SU-DHL-6 (cell line): ENCODE results near the gene AKR1D1.

Source experiments
- H2AFZ ChIP-seq: fragments of 200-600 bp; sonication (generic); 2 replicates; pipeline ENCODE4 v1.6.1; 2014; ENCODE audit warnings: low read depth, mild to moderate bottlenecking, moderate library complexity, mixed read lengths, antibody characterized with exemption, low read length; ENCODE audit not compliant: severe bottlenecking
- H3F3A ChIP-seq: fragments of 200-600 bp; shearing (Covaris generic); 2 replicates; pipeline ENCODE4 v1.6.0; 2016; ENCODE audit warnings: antibody characterized with exemption, mild to moderate bottlenecking; ENCODE audit not compliant: insufficient read depth
- H3K27ac ChIP-seq: fragments of 200-600 bp; sonication (generic); 2 replicates; pipeline ENCODE4 v1.5.1; 2016; ENCODE audit warnings: low read depth, mild to moderate bottlenecking, low read length, moderate library complexity, mixed read lengths
- H3K27me3 ChIP-seq: fragments of 200-600 bp; sonication (generic), shearing (Covaris generic); 2 replicates; pipeline ENCODE4 v1.6.0; 2014; ENCODE audit warnings: mild to moderate bottlenecking, low read length
- H3K36me3 ChIP-seq: fragments of 200-600 bp; sonication (generic); 2 replicates; pipeline ENCODE4 v1.6.1; 2014; ENCODE audit warnings: mild to moderate bottlenecking, low read length, mixed read lengths
- H3K4me2 ChIP-seq: fragments of 300-600, 200-600 bp; shearing (Covaris generic), sonication (generic); 2 replicates; pipeline ENCODE4 v1.6.0; 2014; ENCODE audit warnings: low read length, low read depth, mild to moderate bottlenecking; ENCODE audit not compliant: poor library complexity, severe bottlenecking
- H3K4me3 ChIP-seq: fragments of 200-600 bp; sonication (generic); 2 replicates; pipeline ENCODE4 v1.5.1; 2014; ENCODE audit warnings: antibody characterized with exemption, low read length, mild to moderate bottlenecking, mixed read lengths; ENCODE audit not compliant: insufficient read depth, poor library complexity, severe bottlenecking
- H3K79me2 ChIP-seq: fragments of 200-600 bp; sonication (generic); 2 replicates; pipeline ENCODE4 v1.6.1; 2014; ENCODE audit warnings: mild to moderate bottlenecking, low read length, moderate library complexity; ENCODE audit not compliant: insufficient read depth
- H3K9ac ChIP-seq: fragments of 200-600 bp; sonication (generic); 2 replicates; pipeline ENCODE4 v1.7.0; 2014; ENCODE audit warnings: mild to moderate bottlenecking, low read length
- H3K9me2 ChIP-seq: fragments of 200-600 bp; sonication (generic); replicated peaks from 2 replicates; pipeline ENCODE4 v1.6.1; 2014; ENCODE audit warnings: low read length; ENCODE audit not compliant: insufficient read depth
- H3K9me3 ChIP-seq: fragments of 200-600 bp; sonication (generic); 2 replicates; pipeline ENCODE4 v1.6.1; 2014; ENCODE audit warnings: low read length, mixed read lengths; ENCODE audit not compliant: insufficient read depth
- H4K20me1 ChIP-seq: fragments of 200-600 bp; sonication (generic); 2 replicates; pipeline ENCODE4 v1.6.1; 2014; ENCODE audit warnings: low read depth, mild to moderate bottlenecking, antibody characterized with exemption, low read length, moderate library complexity, mixed read lengths
- EZH2phosphoT487 ChIP-seq: fragments of 200-600 bp; sonication (generic), shearing (Covaris generic); conservative IDR thresholded peaks from 2 replicates; pipeline ENCODE4 v1.6.1; 2018; ENCODE audit warnings: mild to moderate bottlenecking, antibody characterized with exemption, low read length, moderate library complexity, mixed read lengths
- TF ChIP-seq, protein P1 (sequence below): fragments of 200-600 bp; sonication (generic); IDR thresholded peaks from one replicate; pipeline ENCODE4 v1.5.1; 2017; ENCODE audit warnings: antibody characterized with exemption, mild to moderate bottlenecking, low read length, moderate library complexity; ENCODE audit not compliant: insufficient read depth, poor library complexity, severe bottlenecking

AKR1D1 gene

DNA sequence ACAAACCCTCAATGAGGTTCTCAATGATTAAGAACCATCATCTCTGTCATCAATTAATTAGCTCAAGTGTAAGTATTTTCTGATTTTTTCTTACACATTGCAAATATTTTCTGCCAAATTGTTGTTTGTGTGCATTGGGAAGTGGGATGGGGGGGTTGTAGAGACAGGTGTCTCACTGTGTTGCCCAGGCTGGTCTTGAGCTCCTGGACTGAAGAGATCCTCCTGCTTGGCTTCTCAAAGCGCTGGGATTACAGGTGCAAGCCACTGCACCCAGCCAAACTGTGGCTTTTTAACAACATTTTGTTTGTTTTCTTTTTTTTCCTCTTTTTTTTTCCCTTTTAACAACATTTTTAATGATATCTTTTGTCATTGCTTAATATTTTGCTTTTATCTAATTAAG is 87.5 kb downstream of the AKR1D1 start:
- H3F3A ChIP-seq = no peaks in the 10 kb centered on the region
- no peak overlapping the region for H3K4me2 ChIP-seq
- H3K9me2 ChIP-seq = no peaks in the 10 kb centered on the region
- H3K36me3 ChIP-seq = no peaks in the 10 kb centered on the region
- H3K27ac ChIP-seq = no peak overlapping the region
- no peaks in the 10 kb centered on the region for H3K27me3 ChIP-seq
- H2AFZ ChIP-seq = no peak overlapping the region
- no peak for TF ChIP-seq EZH2phosphoT487
- TF ChIP-seq, protein P1, sequence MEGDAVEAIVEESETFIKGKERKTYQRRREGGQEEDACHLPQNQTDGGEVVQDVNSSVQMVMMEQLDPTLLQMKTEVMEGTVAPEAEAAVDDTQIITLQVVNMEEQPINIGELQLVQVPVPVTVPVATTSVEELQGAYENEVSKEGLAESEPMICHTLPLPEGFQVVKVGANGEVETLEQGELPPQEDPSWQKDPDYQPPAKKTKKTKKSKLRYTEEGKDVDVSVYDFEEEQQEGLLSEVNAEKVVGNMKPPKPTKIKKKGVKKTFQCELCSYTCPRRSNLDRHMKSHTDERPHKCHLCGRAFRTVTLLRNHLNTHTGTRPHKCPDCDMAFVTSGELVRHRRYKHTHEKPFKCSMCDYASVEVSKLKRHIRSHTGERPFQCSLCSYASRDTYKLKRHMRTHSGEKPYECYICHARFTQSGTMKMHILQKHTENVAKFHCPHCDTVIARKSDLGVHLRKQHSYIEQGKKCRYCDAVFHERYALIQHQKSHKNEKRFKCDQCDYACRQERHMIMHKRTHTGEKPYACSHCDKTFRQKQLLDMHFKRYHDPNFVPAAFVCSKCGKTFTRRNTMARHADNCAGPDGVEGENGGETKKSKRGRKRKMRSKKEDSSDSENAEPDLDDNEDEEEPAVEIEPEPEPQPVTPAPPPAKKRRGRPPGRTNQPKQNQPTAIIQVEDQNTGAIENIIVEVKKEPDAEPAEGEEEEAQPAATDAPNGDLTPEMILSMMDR = no peak
- H4K20me1 ChIP-seq = no peaks in the 10 kb centered on the region
- no peaks in the 10 kb centered on the region for H3K79me2 ChIP-seq
- no peak overlapping the region for H3K4me3 ChIP-seq
- no peak overlapping the region for H3K9ac ChIP-seq
- 0 out of 2 replicates have a peak, but pooled peaks cover 6% of the 10 kb centered on the region for H3K9me3 ChIP-seq

- Histone ChIP-seq H4K20me1 (no peaks in the 10 kb centered on the region), H3K9me2 (no peaks in the 10 kb centered on the region), H3K36me3 (no peaks in the 10 kb centered on the region), H3K4me3 (no peak overlapping the region), H2AFZ (no peak overlapping the region), H3K9ac (no peak overlapping the region), H3K79me2 (no peaks in the 10 kb centered on the region), H3F3A (no peaks in the 10 kb centered on the region), H3K27me3 (no peaks in the 10 kb centered on the region), H3K9me3 (0 out of 2 replicates have a peak, but pooled peaks cover 6% of the 10 kb centered on the region), H3K4me2 (no peak overlapping the region), H3K27ac (no peak overlapping the region)
- TF ChIP-seq, protein P1 = no peak
- TF ChIP-seq EZH2phosphoT487 = no peak
Observed at GRCh38 chr7:138164804-138165203, 88.5 kb downstream of the AKR1D1 start.

DNA sequence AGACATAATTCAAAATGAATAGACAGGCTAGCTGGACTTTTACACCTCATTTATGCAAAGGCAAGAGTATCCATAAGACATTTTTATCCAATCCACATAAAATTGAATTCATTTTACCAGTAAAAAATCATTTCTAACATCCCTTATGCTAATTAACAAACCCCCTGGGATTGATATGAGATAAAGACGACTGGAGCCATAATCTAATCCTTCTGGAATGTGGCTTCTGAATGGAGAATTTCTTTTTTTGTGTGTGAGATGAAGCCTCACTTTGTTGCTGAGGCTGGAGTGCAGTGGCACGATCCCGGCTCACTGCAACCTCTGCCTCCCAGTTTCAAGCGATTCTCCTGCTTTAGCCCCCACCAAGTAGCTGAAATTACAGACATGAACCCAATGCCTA is 90.4 kb downstream of the AKR1D1 start:
- no peak overlapping the region for H3K9ac ChIP-seq
- no peak overlapping the region for H3K4me2 ChIP-seq
- H3K36me3 ChIP-seq = no peaks in the 10 kb centered on the region

More for the DNA sequence above, 90.4 kb downstream of the AKR1D1 start:
- Histone ChIP-seq H3F3A (no peaks in the 10 kb centered on the region), H3K9me2 (no peaks in the 10 kb centered on the region), H2AFZ (no peak overlapping the region), H3K27me3 (no peaks in the 10 kb centered on the region), H3K9me3 (0 out of 2 replicates have a peak, but pooled peaks cover 6% of the 10 kb centered on the region), H3K79me2 (no peaks in the 10 kb centered on the region), H3K27ac (no peak overlapping the region), H4K20me1 (no peaks in the 10 kb centered on the region), H3K4me3 (no peak overlapping the region)
- TF ChIP-seq, protein P1 = no peak
- no peak for TF ChIP-seq EZH2phosphoT487
